ENCODE results near the gene SLX4. TPM values are rescaled to one million over a fixed set of nuclear protein-coding genes. Genes with fewer than 3 reads are reported as not detected.

SLX4 gene
- total RNA-seq, 2 experiments from 2014 or later = 9.8 to 10.1 TPM

DNA sequence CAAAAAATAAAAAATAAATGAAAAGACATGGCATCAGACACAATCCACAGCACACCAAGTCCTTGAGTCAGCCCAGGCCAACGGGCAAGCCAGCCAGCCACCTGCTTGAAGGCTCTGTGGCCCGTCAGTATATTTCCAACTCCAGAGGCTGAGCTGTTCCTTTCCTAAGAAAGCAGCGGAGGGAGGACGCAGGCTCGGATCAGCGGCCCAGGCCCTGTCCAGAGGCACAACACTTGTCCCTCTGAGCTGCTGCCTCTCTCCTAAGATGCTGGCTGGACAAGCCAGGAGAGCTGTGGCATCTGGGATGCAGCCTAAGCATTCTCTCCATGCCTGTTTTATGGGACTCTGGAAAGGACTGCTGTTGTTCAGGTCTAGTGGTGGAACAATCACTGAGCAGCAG lies 19.4 kb downstream of the SLX4 start:
- H3K36me3 Mint-ChIP-seq (ENCODE audit: low read depth) = peaks cover 6% of the 10 kb centered on the region
- TF ChIP-seq, protein P1, sequence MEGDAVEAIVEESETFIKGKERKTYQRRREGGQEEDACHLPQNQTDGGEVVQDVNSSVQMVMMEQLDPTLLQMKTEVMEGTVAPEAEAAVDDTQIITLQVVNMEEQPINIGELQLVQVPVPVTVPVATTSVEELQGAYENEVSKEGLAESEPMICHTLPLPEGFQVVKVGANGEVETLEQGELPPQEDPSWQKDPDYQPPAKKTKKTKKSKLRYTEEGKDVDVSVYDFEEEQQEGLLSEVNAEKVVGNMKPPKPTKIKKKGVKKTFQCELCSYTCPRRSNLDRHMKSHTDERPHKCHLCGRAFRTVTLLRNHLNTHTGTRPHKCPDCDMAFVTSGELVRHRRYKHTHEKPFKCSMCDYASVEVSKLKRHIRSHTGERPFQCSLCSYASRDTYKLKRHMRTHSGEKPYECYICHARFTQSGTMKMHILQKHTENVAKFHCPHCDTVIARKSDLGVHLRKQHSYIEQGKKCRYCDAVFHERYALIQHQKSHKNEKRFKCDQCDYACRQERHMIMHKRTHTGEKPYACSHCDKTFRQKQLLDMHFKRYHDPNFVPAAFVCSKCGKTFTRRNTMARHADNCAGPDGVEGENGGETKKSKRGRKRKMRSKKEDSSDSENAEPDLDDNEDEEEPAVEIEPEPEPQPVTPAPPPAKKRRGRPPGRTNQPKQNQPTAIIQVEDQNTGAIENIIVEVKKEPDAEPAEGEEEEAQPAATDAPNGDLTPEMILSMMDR (IDR thresholded peaks at IDR 0.05) = no peak
- ATAC-seq (no peak), DNase-seq (no peak)
- CTCF ChIA-PET = no interaction called here
- H3K27me3 Mint-ChIP-seq = no peaks in the 10 kb centered on the region
- no peak overlapping the region for H3K27ac Mint-ChIP-seq
- H3K4me3 Mint-ChIP-seq = no peak overlapping the region
- POLR2A ChIA-PET = interaction anchor here (1.1 kb wide), 1 partner anchor 13 kb away, joined by 3 read pairs; no protein-coding TSS in a partner anchor
- no peaks in the 10 kb centered on the region for H3K9me3 Mint-ChIP-seq
- intact Hi-C loops (cut with micrococcal nuclease) = no loop called here
- no peaks in the 10 kb centered on the region for H3K4me1 Mint-ChIP-seq (ENCODE audit: low read depth)

DNA sequence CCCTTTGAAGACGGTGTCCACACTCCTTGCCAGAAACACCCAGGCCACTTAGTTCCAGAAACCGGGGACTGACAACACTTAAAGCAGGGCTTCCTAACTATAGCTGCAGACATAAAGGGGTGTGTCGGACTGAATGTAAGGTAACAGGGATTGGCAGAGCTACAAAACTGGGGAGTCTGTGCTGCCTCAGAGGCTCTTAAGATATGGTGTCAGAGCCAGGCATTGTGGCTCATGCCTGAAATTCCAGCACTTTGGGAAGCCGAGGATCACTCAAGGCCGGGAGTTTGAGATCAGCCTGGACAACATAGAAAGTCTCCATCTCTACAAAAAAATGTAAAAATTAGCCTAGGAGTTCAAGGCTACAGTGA lies 20.0 kb downstream of the SLX4 start:
- intact Hi-C loops (cut with micrococcal nuclease) = no loop called here
- H3K4me1 Mint-ChIP-seq (ENCODE audit: low read depth) = no peaks in the 10 kb centered on the region
- ATAC-seq (no peak), DNase-seq (no peak)
- H3K27me3 Mint-ChIP-seq = no peaks in the 10 kb centered on the region
- TF ChIP-seq, protein P1 (IDR thresholded peaks at IDR 0.05) = no peak
- H3K36me3 Mint-ChIP-seq (ENCODE audit: low read depth) = peaks cover 6% of the 10 kb centered on the region
- H3K27ac Mint-ChIP-seq = no peak overlapping the region
- H3K9me3 Mint-ChIP-seq = no peaks in the 10 kb centered on the region
- ChIA-PET POLR2A (interaction anchor here (1.1 kb wide), 1 partner anchor 13 kb away, joined by 3 read pairs; no protein-coding TSS in a partner anchor), CTCF (interaction anchor here (0.6 kb wide), 1 partner anchor 16 kb away, joined by 3 read pairs; no protein-coding TSS in a partner anchor)
- no peak overlapping the region for H3K4me3 Mint-ChIP-seq

DNA sequence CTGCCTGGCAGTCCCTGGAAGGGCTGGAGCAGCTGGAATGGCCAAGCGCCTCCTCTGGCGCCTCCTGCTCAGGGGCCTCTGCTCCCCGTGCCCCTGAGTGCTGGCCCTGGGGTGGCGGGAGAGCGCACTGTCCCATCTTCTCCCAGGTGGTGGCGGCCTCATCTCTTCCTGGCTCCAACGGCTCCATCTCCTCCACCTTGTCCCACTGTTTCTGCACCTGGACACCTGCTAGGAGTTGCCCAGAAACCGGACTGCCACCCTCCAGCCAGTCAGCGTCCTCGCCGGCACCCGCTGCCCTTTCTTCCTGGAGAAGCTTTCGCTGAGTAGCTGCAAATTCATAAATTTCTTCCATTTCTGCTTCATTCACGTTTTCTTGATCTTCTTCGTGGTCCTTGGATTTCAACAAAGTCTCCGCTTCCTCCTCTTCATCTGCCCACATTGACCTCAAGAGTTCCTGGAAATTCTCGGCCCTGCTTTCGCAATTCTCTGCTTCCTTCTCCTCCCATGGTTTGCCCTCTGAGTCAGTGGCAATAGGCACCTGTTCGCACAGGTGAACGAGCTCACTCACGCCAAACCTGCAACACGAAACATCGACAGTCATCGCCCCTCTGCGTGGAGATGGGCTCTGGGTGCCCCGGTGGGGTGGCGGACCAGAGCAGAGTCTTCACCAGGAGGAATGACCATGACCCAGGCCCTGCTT lies 20.5 kb downstream of the SLX4 start:
- no peaks in the 10 kb centered on the region for H3K9me3 Mint-ChIP-seq
- H3K36me3 Mint-ChIP-seq (ENCODE audit: low read depth) = peaks cover 9% of the 10 kb centered on the region
- intact Hi-C loops (cut with micrococcal nuclease) = no loop called here
- no peaks in the 10 kb centered on the region for H3K27me3 Mint-ChIP-seq
- no peak overlapping the region for H3K27ac Mint-ChIP-seq
- ChIA-PET POLR2A (interaction anchor here (1.1 kb wide), 1 partner anchor 12 kb away, joined by 3 read pairs; no protein-coding TSS in a partner anchor), CTCF (interaction anchor here (0.6 kb wide), 1 partner anchor 16 kb away, joined by 3 read pairs; no protein-coding TSS in a partner anchor)
- no peak for DNase-seq
- no peak for ATAC-seq
- H3K4me1 Mint-ChIP-seq (ENCODE audit: low read depth) = peaks cover under 1% of the 10 kb centered on the region
- TF ChIP-seq, protein P1 (IDR thresholded peaks at IDR 0.05) = no peak
- H3K4me3 Mint-ChIP-seq = no peak overlapping the region

GRCh38 chr16:3589991-3590701 lies 21.3 kb downstream of the SLX4 start:
- Mint-ChIP-seq H3K27ac (no peak overlapping the region), H3K4me1 (ENCODE audit: low read depth) (peaks cover 3% of the 10 kb centered on the region), H3K9me3 (no peaks in the 10 kb centered on the region), H3K36me3 (ENCODE audit: low read depth) (peaks cover 10% of the 10 kb centered on the region), H3K4me3 (no peak overlapping the region), H3K27me3 (no peaks in the 10 kb centered on the region)
- no peak for ATAC-seq
- ChIA-PET CTCF (no interaction called here), POLR2A (no interaction called here)
- no peak for DNase-seq
- TF ChIP-seq, protein P1 (IDR thresholded peaks at IDR 0.05) = no peak
- intact Hi-C loops (cut with micrococcal nuclease) = no loop called here

- H3K27ac Mint-ChIP-seq = no peak overlapping the region
- H3K27me3 Mint-ChIP-seq = no peaks in the 10 kb centered on the region
- ATAC-seq (no peak), DNase-seq (no peak)
- no peak overlapping the region for H3K4me3 Mint-ChIP-seq
- peaks cover 10% of the 10 kb centered on the region for H3K36me3 Mint-ChIP-seq (ENCODE audit: low read depth)
- intact Hi-C loops (cut with micrococcal nuclease) = no loop called here
- peaks cover 5% of the 10 kb centered on the region for H3K4me1 Mint-ChIP-seq (ENCODE audit: low read depth)
- CTCF ChIA-PET = no interaction called here
- TF ChIP-seq, protein P1 (IDR thresholded peaks at IDR 0.05) = no peak
- no peaks in the 10 kb centered on the region for H3K9me3 Mint-ChIP-seq
- POLR2A ChIA-PET = interaction anchor here (1.0 kb wide), 1 partner anchor 10 kb away, joined by 4 read pairs; no protein-coding TSS in a partner anchor
These were observed 21.9 kb downstream of the SLX4 start for GRCh38 chr16:3589441-3589921.

All from activated CD8-positive, alpha-beta T cell treated with anti-CD3 and anti-CD28 coated beads for 36 hours (primary cell).